GM12872 (cell line): Measurements from ENCODE around the gene USP19.

Experiments used
- TF ChIP-seq, protein P1 (sequence below): IDR thresholded peaks from 3 replicates; pipeline ENCODE4 v1.5.1; 2011; ENCODE audit warnings: low read depth, mild to moderate bottlenecking, low read length, moderate library complexity; ENCODE audit not compliant: insufficient read depth

The USP19 gene

DNA sequence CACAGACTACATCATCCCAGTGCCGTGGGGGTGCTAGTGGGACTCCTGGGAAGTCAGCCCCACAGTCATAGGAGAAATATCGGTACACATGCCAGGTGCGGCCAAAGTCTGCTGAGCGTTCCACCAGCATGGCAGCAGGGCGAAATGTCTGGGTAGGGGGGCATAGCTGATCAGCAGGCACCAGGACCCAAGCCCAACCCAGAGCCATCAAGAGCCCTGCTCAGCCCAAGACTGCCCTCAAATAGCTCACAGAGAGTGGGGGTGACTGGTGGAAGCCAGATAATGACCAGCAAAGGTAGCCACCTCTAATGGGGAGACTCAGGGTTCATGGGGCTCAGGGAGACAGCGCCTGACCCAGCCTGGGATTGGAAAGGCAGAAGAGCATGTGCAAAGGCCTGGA, 11.0 kb upstream of the USP19 start:
- TF ChIP-seq, protein P1, sequence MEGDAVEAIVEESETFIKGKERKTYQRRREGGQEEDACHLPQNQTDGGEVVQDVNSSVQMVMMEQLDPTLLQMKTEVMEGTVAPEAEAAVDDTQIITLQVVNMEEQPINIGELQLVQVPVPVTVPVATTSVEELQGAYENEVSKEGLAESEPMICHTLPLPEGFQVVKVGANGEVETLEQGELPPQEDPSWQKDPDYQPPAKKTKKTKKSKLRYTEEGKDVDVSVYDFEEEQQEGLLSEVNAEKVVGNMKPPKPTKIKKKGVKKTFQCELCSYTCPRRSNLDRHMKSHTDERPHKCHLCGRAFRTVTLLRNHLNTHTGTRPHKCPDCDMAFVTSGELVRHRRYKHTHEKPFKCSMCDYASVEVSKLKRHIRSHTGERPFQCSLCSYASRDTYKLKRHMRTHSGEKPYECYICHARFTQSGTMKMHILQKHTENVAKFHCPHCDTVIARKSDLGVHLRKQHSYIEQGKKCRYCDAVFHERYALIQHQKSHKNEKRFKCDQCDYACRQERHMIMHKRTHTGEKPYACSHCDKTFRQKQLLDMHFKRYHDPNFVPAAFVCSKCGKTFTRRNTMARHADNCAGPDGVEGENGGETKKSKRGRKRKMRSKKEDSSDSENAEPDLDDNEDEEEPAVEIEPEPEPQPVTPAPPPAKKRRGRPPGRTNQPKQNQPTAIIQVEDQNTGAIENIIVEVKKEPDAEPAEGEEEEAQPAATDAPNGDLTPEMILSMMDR = no peak

DNA sequence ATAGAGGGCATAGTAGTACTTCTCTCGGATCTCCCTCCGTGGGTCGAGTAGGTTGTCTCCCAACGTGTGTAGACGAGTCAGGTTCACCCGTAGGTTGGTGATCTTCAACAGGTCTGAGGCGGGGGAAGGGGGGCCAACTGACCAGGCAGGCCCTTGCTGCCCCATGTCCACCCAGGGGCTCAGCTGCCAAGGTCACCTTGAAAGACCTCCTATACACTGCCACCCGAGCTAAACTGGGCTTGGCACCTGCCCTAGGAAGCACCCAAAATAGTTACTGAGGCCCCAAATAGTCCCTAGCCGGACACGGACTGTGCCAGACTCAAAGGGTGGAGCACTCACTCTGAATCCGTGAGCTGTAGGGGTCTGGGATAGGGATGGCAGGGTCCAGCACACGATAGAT, 10.4 kb upstream of the USP19 start:
- TF ChIP-seq, protein P1 = no peak

DNA sequence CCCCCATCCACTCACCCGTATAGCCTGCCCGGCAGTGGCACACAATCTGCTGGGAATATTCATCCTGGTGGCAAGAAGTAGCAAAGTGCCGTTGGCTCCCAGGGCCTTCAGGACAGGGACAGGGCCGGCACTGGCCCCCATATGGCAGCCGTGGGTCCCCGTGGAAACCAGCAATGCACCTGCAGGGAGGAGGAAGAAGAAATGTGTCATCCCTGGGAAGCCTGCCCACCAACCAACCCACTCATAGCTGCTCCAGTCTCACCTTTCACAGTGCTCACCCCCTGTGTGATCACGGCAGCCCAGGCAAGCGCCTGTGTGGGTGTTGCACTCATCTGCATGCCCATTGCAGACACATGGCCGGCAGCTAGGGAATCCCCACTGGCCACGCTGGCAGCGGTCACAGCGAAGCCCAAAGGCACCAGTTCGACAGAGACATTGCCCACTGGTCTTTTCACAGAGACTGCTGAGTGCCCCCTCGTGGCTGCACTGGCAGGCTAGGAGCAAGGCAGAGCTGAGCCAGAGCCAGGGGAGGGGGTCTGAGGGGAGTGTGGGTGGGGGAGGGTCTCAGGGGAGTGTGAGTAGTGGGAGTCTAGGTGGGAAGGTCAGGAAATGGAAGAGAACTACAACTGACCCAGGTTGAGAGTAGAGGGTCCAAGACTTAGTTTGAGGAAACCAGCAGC, 4.5 kb upstream of the USP19 start:
- TF ChIP-seq, protein P1 = peak; percentile 40; the same call in 2 of the 3 replicates

DNA sequence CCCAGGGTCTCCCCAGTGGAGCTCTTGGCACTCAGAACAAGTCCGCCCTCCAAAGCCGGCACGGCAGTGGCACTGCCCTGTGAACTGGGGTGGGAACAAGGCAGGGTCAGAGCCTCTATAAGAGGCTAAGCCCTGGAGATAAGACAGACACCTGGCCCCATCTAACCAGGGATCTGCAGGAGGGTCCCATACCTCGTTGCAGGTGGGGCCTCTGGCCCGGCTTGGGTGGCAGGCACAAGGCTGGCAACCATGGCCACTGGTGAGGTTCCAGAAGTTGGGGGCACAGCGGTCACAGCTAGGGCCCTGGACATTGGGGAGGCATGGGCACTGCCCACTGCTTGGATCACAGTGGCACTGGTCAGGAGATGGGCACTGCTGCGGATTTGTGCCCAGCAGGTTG, 3.6 kb upstream of the USP19 start:
- TF ChIP-seq, protein P1 = no peak

DNA sequence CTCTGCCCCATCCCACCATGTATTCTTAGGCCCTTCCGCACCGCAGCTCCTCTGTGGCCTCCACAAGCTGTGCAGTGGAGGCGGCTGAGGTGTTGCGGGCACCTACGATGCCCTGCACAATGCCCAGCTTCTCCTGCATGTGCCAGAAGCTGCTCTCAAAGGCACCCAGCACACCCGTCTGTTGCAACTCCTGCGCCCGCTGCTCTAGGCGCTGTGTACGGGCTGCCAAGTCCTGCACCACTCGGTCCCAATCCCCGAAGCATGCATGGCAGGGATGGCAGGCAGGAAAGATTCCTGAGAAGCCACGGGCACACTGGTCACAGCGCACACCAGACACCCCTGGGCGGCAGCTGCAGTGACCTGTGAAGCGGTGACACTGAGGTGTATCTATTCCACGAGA, 3.1 kb upstream of the USP19 start:
- TF ChIP-seq, protein P1 = no peak

DNA sequence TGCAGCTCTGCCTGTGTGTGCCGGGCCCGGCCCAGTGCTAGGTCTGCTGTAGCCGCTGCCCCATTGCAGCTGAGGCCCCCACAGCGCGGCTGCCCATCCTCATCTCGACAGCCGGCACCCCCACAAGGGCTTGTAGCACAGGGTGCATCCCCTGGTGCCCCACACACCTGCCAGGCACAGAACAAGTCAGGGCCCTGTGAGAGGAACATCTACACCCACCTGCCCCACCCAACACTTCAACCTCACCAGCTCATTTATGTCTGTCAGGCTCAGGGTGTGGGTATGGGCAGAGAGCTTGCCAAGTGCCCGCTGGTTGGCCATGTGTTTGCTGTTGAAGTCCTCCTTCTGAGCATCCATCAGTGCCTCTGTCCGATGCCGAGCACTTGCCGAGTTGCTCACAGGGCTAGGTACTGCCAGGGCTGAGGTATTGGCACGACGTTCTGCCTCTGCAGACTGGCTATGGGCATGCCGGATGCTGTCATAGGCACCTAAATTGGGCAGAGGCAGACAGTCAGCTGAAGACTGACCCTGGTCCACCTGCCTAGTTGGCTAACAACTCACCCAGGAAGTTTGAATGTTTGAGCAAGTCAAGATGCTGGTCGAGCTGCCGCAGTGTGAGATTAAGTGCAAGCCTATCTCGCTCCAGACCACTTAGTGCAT, 2.4 kb upstream of the USP19 start:
- TF ChIP-seq, protein P1 = no peak

DNA sequence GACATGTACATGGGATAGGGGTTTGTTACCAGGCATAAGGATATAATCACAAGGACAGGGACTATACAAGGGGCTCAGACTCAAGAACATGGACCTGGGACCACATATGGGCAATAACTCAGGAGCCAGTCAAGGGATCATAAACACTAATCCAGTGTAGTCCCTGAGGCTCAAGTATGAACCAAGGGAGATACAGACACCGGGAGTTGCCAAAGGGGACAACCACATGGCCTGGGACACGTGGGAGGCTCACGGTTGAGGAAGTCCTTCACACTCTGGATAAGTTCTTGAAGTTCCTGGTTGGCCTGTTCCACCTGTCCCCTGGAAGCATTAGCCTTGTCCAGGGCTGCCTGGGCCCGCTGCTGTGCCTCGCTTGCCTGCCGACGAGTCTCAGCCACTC, 1.8 kb upstream of the USP19 start:
- TF ChIP-seq, protein P1 = no peak
